Hepatocyte (in vitro differentiated cells): ENCODE data around the gene EIF2B2.

ENCODE experiments used
- CTCF ChIP-seq: fragments of 200-600 bp; sonication (generic); IDR thresholded peaks from 2 replicates; pipeline ENCODE4 v1.5.1; 2016; ENCODE audit warnings: antibody characterized with exemption, mild to moderate bottlenecking; ENCODE audit not compliant: poor library complexity
- EZH2 ChIP-seq: fragments of 200-600 bp; sonication (generic); IDR thresholded peaks from 2 replicates; pipeline ENCODE4 v1.6.1; 2016; ENCODE audit warnings: antibody characterized with exemption, mild to moderate bottlenecking, borderline replicate concordance
- EZH2phosphoT487 ChIP-seq: fragments of 200-600 bp; sonication (generic); IDR thresholded peaks from one replicate; pipeline ENCODE4 v1.6.1; 2018; ENCODE audit warnings: antibody characterized with exemption, mild to moderate bottlenecking, low read depth, moderate library complexity; ENCODE audit not compliant: unreplicated experiment, severe bottlenecking

DNA sequence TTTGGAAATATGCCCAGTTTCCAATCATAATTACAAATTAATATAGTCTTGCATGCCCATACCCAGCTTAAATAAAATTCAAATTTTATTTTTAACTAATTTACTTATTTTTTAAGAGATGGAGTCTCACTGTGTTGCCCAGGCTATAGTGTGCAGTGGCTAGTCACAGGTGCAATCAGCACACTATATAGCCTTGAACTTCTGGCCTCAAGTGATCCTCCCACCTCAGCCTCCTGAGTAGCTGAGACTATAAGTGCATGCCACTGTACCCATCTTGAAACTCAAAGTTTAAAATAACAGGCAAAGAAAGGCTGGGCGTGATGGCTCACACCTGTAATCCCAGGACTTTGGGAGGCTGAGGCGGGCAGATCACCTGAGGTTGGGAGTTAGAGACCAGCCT lies 38.2 kb downstream of the EIF2B2 start:
- no peak for TF ChIP-seq EZH2
- TF ChIP-seq CTCF = no peak
- TF ChIP-seq EZH2phosphoT487 = no peak
